H9 (cell line): ENCODE data around the gene IREB2. TPM values are rescaled to one million over a fixed set of nuclear protein-coding genes. Genes with fewer than 3 reads are reported as not detected.

Experiments
- DNase-seq: peaks from one replicate; pipeline ENCODE4 v3.0.0-alpha.2; 2017
- H2AFZ ChIP-seq: one replicate; pipeline ENCODE4 v1.6.1; 2013; ENCODE audit warnings: mild to moderate bottlenecking, low read length, control low read depth, moderate library complexity
- H2AK5ac ChIP-seq: 2 replicates; pipeline ENCODE4 v1.6.1; 2013; ENCODE audit warnings: low read length, control low read depth, mixed read lengths; ENCODE audit not compliant: insufficient read length
- H2BK120ac ChIP-seq: one replicate; pipeline ENCODE4 v1.6.1; 2013; ENCODE audit warnings: low read depth, mild to moderate bottlenecking, low read length, control low read depth, inconsistent platforms; ENCODE audit not compliant: poor library complexity, severe bottlenecking
- H2BK12ac ChIP-seq: 2 replicates; pipeline ENCODE4 v1.6.1; 2013; ENCODE audit warnings: low read length, control low read depth, mixed read lengths, low read depth; ENCODE audit not compliant: insufficient read length
- H2BK15ac ChIP-seq: 2 replicates; pipeline ENCODE4 v1.6.1; 2013; ENCODE audit warnings: low read depth, low read length, control low read depth
- H2BK20ac ChIP-seq: one replicate; pipeline ENCODE4 v1.6.1; 2013; ENCODE audit warnings: low read depth, mild to moderate bottlenecking, low read length, control low read depth, inconsistent platforms; ENCODE audit not compliant: poor library complexity, severe bottlenecking
- H2BK5ac ChIP-seq: 2 replicates; pipeline ENCODE4 v1.6.1; 2013; ENCODE audit warnings: low read length, control low read depth, mixed read lengths; ENCODE audit not compliant: insufficient read length
- H3K14ac ChIP-seq: 2 replicates; pipeline ENCODE4 v1.6.1; 2013; ENCODE audit warnings: low read length, control low read depth; ENCODE audit not compliant: insufficient read depth
- H3K18ac ChIP-seq: 2 replicates; pipeline ENCODE4 v1.6.1; 2013; ENCODE audit warnings: low read depth, mild to moderate bottlenecking, mixed read lengths, low read length, control low read depth; ENCODE audit not compliant: insufficient read length
- H3K23ac ChIP-seq: 2 replicates; pipeline ENCODE4 v1.6.1; 2013; ENCODE audit warnings: low read length, control low read depth, mixed read lengths, low read depth; ENCODE audit not compliant: insufficient read length
- H3K23me2 ChIP-seq: 2 replicates; pipeline ENCODE4 v1.6.1; 2013; ENCODE audit warnings: low read depth, mild to moderate bottlenecking, mixed read lengths, low read length, control low read depth; ENCODE audit not compliant: insufficient read length, poor library complexity, severe bottlenecking
- H3K27ac ChIP-seq: 2 replicates; pipeline ENCODE4 v1.5.1; 2013; ENCODE audit warnings: low read length, control low read depth, mixed read lengths, low read depth; ENCODE audit not compliant: insufficient read length
- H3K27me3 ChIP-seq: 2 replicates; pipeline ENCODE4 v1.6.1; 2013; ENCODE audit warnings: low read length, control low read depth, inconsistent platforms; ENCODE audit not compliant: insufficient read depth
- H3K4ac ChIP-seq: 2 replicates; pipeline ENCODE4 v1.6.1; 2013; ENCODE audit warnings: low read depth, mild to moderate bottlenecking, control low read depth, inconsistent platforms, low read length, moderate library complexity
- H3K4me1 ChIP-seq: 2 replicates; pipeline ENCODE4 v1.6.1; 2013; ENCODE audit warnings: low read length, control low read depth, inconsistent platforms; ENCODE audit not compliant: insufficient read depth
- H3K4me2 ChIP-seq: 2 replicates; pipeline ENCODE4 v1.6.1; 2013; ENCODE audit warnings: low read length, control low read depth, mixed read lengths; ENCODE audit not compliant: insufficient read length, insufficient read depth
- H3K56ac ChIP-seq: 2 replicates; pipeline ENCODE4 v1.6.1; 2013; ENCODE audit warnings: low read depth, mild to moderate bottlenecking, mixed read lengths, low read length, control low read depth; ENCODE audit not compliant: insufficient read length
- H3K79me1 ChIP-seq: 2 replicates; pipeline ENCODE4 v1.6.1; 2013; ENCODE audit warnings: low read depth, mild to moderate bottlenecking, moderate library complexity, low read length, control low read depth, inconsistent platforms; ENCODE audit not compliant: insufficient read depth, poor library complexity, severe bottlenecking
- H3K79me2 ChIP-seq: 2 replicates; pipeline ENCODE4 v1.6.1; 2013; ENCODE audit warnings: low read length, control low read depth, inconsistent platforms; ENCODE audit not compliant: insufficient read depth
- H3K9ac ChIP-seq: 2 replicates; pipeline ENCODE4 v1.6.1; 2013; ENCODE audit warnings: low read length, control low read depth, mixed read lengths; ENCODE audit not compliant: insufficient read length; ENCODE audit errors: extremely low read depth
- H3K9me3 ChIP-seq: one replicate; pipeline ENCODE4 v1.6.1; 2013; ENCODE audit warnings: low read depth, low read length, inconsistent platforms; ENCODE audit not compliant: control insufficient read depth
- H3T11ph ChIP-seq: one replicate; pipeline ENCODE4 v1.6.1; 2013; ENCODE audit warnings: mild to moderate bottlenecking, low read length, control low read depth, inconsistent platforms
- H4K20me1 ChIP-seq: one replicate; pipeline ENCODE4 v1.6.1; 2013; ENCODE audit not compliant: control insufficient read depth, insufficient read length, insufficient read depth
- H4K5ac ChIP-seq: 2 replicates; pipeline ENCODE4 v1.6.1; 2013; ENCODE audit warnings: low read depth, mild to moderate bottlenecking, mixed read lengths, low read length, control low read depth; ENCODE audit not compliant: insufficient read length
- H4K8ac ChIP-seq: replicated peaks from 2 replicates; pipeline ENCODE4 v1.6.1; 2013; ENCODE audit warnings: low read length, control low read depth, mixed read lengths, low read depth; ENCODE audit not compliant: insufficient read length
- H4K91ac ChIP-seq: 2 replicates; pipeline ENCODE4 v1.6.1; 2013; ENCODE audit warnings: low read depth, mild to moderate bottlenecking, moderate library complexity, mixed read lengths, low read length, control low read depth; ENCODE audit not compliant: insufficient read length
- H3K27ac Mint-ChIP-seq, 3 experiments: 2 replicates in 2 of 3; 3 replicates in 1 of 3; pipeline ENCODE4 v1.8.0; 2020 to 2021; ENCODE audit warnings: mixed read lengths in 3 of 3, mild to moderate bottlenecking in 1 of 3, moderate library complexity in 1 of 3
- H3K27me3 Mint-ChIP-seq: 2 replicates; pipeline ENCODE4 v1.8.0; 2021; ENCODE audit warnings: low read depth, mild to moderate bottlenecking, moderate library complexity, mixed read lengths
- H3K36me3 Mint-ChIP-seq, 3 experiments: 2 replicates in 2 of 3; 3 replicates in 1 of 3; pipeline ENCODE4 v1.8.0; 2020 to 2021; ENCODE audit warnings: low read depth in 3 of 3, mixed read lengths in 3 of 3; ENCODE audit not compliant: insufficient read depth in 1 of 3
- H3K4me1 Mint-ChIP-seq, 2 experiments: 2 replicates each; pipeline ENCODE4 v1.8.0; 2020; ENCODE audit warnings: mixed read lengths in 2 of 2
- H3K4me3 Mint-ChIP-seq, 2 experiments: 2 replicates in 1 of 2; 3 replicates in 1 of 2; pipeline ENCODE4 v1.8.0; 2020 to 2021; ENCODE audit warnings: mild to moderate bottlenecking in 2 of 2, mixed read lengths in 2 of 2, moderate library complexity in 1 of 2
- H3K9me3 Mint-ChIP-seq, 2 experiments: 2 replicates in 1 of 2; 3 replicates in 1 of 2; pipeline ENCODE4 v1.8.0; 2020; ENCODE audit warnings: mild to moderate bottlenecking in 2 of 2, mixed read lengths in 2 of 2, moderate library complexity in 1 of 2
- WGBS: extraction: QIAGEN DNeasy Blood & Tissue Kit; methylation state at CpG from one replicate; pipeline ENCODE4 v1.1.7; 2013; ENCODE audit warnings: missing lambda C conversion rate, low lambda C conversion rate, mixed read lengths; ENCODE audit not compliant: insufficient read length; ENCODE audit errors: extremely low coverage; 5-methylcytosine and 5-hydroxymethylcytosine counted together
- total RNA-seq: library from RNA; stranded (reverse); gene quantifications from 2 replicates; pipeline ENCODE4 v1.2.1, GENCODE V29; 2021
- TF ChIP-seq, protein P1 (sequence below): fragments of 200-600 bp; sonication (generic); conservative IDR thresholded peaks from 3 replicates; pipeline ENCODE4 v1.8.0; 2021; ENCODE audit warnings: antibody characterized with exemption, mild to moderate bottlenecking

The IREB2 gene
- total RNA-seq, 1 experiment from 2014 or later = 87.6 TPM

DNA sequence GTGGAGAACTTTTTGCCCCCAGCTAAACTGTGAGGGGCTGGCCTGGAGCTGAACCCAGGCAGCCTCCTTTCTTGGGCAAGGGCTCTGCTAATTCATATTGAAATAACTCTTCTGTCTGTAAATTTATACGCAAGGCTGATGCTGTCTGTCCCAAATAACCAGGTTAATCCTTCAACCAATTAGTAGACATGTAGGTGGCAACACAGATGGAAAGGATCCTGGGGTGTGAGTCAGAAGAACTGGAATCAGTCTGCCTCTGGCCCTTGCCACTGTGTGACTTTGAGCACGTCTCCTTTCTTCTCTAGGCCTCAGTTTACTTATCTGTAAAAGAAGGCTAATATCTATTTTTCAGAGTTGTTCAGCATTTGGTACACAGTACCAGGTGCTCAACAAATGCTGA lies 48.3 kb upstream of the IREB2 start:
- no CpG with 5 or more reads among the region's 2 CpGs for WGBS
- H4K8ac ChIP-seq = no peak overlapping the region
- no peak overlapping the region for H2AK5ac ChIP-seq
- no peaks in the 10 kb centered on the region for H3K79me2 ChIP-seq
- no peak overlapping the region for H2AFZ ChIP-seq
- no peak overlapping the region for H3K18ac ChIP-seq
- H2BK20ac ChIP-seq = no peak overlapping the region
- H3K23me2 ChIP-seq = no peaks in the 10 kb centered on the region
- TF ChIP-seq, protein P1, sequence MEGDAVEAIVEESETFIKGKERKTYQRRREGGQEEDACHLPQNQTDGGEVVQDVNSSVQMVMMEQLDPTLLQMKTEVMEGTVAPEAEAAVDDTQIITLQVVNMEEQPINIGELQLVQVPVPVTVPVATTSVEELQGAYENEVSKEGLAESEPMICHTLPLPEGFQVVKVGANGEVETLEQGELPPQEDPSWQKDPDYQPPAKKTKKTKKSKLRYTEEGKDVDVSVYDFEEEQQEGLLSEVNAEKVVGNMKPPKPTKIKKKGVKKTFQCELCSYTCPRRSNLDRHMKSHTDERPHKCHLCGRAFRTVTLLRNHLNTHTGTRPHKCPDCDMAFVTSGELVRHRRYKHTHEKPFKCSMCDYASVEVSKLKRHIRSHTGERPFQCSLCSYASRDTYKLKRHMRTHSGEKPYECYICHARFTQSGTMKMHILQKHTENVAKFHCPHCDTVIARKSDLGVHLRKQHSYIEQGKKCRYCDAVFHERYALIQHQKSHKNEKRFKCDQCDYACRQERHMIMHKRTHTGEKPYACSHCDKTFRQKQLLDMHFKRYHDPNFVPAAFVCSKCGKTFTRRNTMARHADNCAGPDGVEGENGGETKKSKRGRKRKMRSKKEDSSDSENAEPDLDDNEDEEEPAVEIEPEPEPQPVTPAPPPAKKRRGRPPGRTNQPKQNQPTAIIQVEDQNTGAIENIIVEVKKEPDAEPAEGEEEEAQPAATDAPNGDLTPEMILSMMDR = no peak
- no peak overlapping the region for H3T11ph ChIP-seq
- peaks cover 3 to 8% of the 10 kb centered on the region in 2 experiments; a peak in 2 of 5 replicates for H3K9me3 Mint-ChIP-seq
- no peak overlapping the region; a peak in 1 of 5 replicates for H3K4me3 Mint-ChIP-seq
- no peak overlapping the region for H2BK12ac ChIP-seq
- no peak overlapping the region for H3K56ac ChIP-seq
- H4K20me1 ChIP-seq = no peaks in the 10 kb centered on the region
- H3K36me3 Mint-ChIP-seq = peaks cover 0 to 5% (median 2%) of the 10 kb centered on the region in 3 experiments; a peak in 2 of 7 replicates
- H3K14ac ChIP-seq = no peak overlapping the region
- no peak overlapping the region for H3K9ac ChIP-seq
- peaks cover 12% of the 10 kb centered on the region for H3K27me3 Mint-ChIP-seq
- H2BK5ac ChIP-seq = no peak overlapping the region
- H3K4ac ChIP-seq = no peak overlapping the region
- H3K9me3 ChIP-seq = no peaks in the 10 kb centered on the region
- no peak for DNase-seq
- no peak overlapping the region for H3K27ac ChIP-seq
- no peaks in the 10 kb centered on the region for H3K27me3 ChIP-seq
- H3K4me2 ChIP-seq = no peak overlapping the region
- H2BK120ac ChIP-seq = no peak overlapping the region
- peaks cover 48 to 73% of the 10 kb centered on the region in 2 experiments for H3K4me1 Mint-ChIP-seq
- no peak overlapping the region; a peak in 1 of 7 replicates for H3K27ac Mint-ChIP-seq
- H2BK15ac ChIP-seq = no peak overlapping the region
- no peak overlapping the region for H3K23ac ChIP-seq
- H3K79me1 ChIP-seq = no peaks in the 10 kb centered on the region
- peaks cover 5% of the 10 kb centered on the region for H3K4me1 ChIP-seq
- H4K5ac ChIP-seq = no peak overlapping the region
- H4K91ac ChIP-seq = no peak overlapping the region
